SK-N-SH (cell line): ENCODE measurements around the gene LENG1. TPM values are rescaled to one million over a fixed set of nuclear protein-coding genes. Genes with fewer than 3 reads are reported as not detected.

Experiments used
- CTCF ChIA-PET: fragments of 300-600, 350-600 bp; formaldehyde crosslinking; extraction: SDS; loops from one replicate; lab custom pipeline; 2021; lab: Yijun Ruan, JAX
- POLR2A ChIA-PET: fragments of 350-600 bp; sonication (Branson Sonifier 250); formaldehyde crosslinking; extraction: SDS; loops from one replicate; lab custom pipeline; 2020; ENCODE audit warnings: antibody characterized with exemption, inconsistent platforms; lab: Yijun Ruan, JAX
- DNase-seq: peaks from one replicate; pipeline ENCODE4 v3.0.0; 2012
- H2AFZ ChIP-seq: fragments of 200-600 bp; sonication (generic); 2 replicates; pipeline ENCODE4 v1.8.1; 2016; ENCODE audit warnings: antibody characterized with exemption, mild to moderate bottlenecking, low read depth
- H3F3A ChIP-seq: fragments of 200-600 bp; sonication (generic); replicated peaks from 2 replicates; pipeline ENCODE3; 2016; ENCODE audit warnings: antibody characterized with exemption, mild to moderate bottlenecking; ENCODE audit not compliant: insufficient read depth
- H3K27ac ChIP-seq, 2 experiments: fragments of 200-500 bp in 1 of 2; fragments of 200-600 bp in 1 of 2; sonication (Bioruptor generic) in 1 of 2; sonication (generic), shearing (Covaris generic) in 1 of 2; 2 replicates each; pipeline versions ENCODE4 v1.5.1 to v1.6.1; 2014 to 2016; ENCODE audit warnings: low read depth in 2 of 2, inconsistent platforms in 1 of 2, low read length in 1 of 2, mild to moderate bottlenecking in 1 of 2, mixed read lengths in 1 of 2
- H3K27me3 ChIP-seq: fragments of 200-600 bp; sonication (generic), shearing (Covaris generic); 2 replicates; pipeline ENCODE4 v1.6.1; 2016; ENCODE audit warnings: mixed run types; ENCODE audit not compliant: insufficient read depth
- H3K36me3 ChIP-seq, 2 experiments: fragments of 200-500 bp in 1 of 2; fragments of 200-600 bp in 1 of 2; sonication (Bioruptor generic) in 1 of 2; sonication (generic) in 1 of 2; replicated peaks in 1 of 2; 2 replicates each; pipeline versions ENCODE3 to v1.5.1; 2014 to 2016; ENCODE audit warnings: low read length in 1 of 2, mild to moderate bottlenecking in 1 of 2; ENCODE audit not compliant: insufficient read depth in 2 of 2, control insufficient read depth in 1 of 2
- H3K4me1 ChIP-seq, 2 experiments: fragments of 200-500 bp in 1 of 2; fragments of 200-600 bp in 1 of 2; sonication (Bioruptor generic) in 1 of 2; sonication (generic), shearing (Covaris generic) in 1 of 2; 2 replicates each; pipeline versions ENCODE4 v1.5.1 to v1.6.1; 2014 to 2016; ENCODE audit warnings: low read depth in 1 of 2, low read length in 1 of 2, mixed run types in 1 of 2; ENCODE audit not compliant: insufficient read depth in 2 of 2, control insufficient read depth in 1 of 2
- H3K4me2 ChIP-seq: fragments of 200-600 bp; sonication (generic), shearing (Covaris generic); 2 replicates; pipeline ENCODE4 v1.6.1; 2017; ENCODE audit warnings: mixed run types
- H3K4me3 ChIP-seq, 2 experiments: fragments of 200-500 bp in 1 of 2; fragments of 200-600 bp in 1 of 2; sonication (Bioruptor generic) in 1 of 2; sonication (generic), shearing (Covaris generic) in 1 of 2; 2 replicates each; pipeline versions ENCODE4 v1.5.1 to v1.8.1; 2014 to 2016; ENCODE audit warnings: low read depth in 2 of 2, inconsistent platforms in 1 of 2, low read length in 1 of 2, mild to moderate bottlenecking in 1 of 2, mixed read lengths in 1 of 2, moderate library complexity in 1 of 2
- H3K79me2 ChIP-seq: fragments of 200-600 bp; sonication (generic); 2 replicates; pipeline ENCODE4 v1.8.1; 2017; ENCODE audit warnings: mild to moderate bottlenecking; ENCODE audit not compliant: insufficient read depth
- H3K9ac ChIP-seq: fragments of 200-600 bp; sonication (generic); 2 replicates; pipeline ENCODE4 v1.6.1; 2017; ENCODE audit warnings: mixed run types
- H3K9me2 ChIP-seq: fragments of 200-600 bp; sonication (generic); 2 replicates; pipeline ENCODE4 v1.6.1; 2017; ENCODE audit warnings: mixed run types
- H3K9me3 ChIP-seq: fragments of 200-600 bp; sonication (generic); 2 replicates; pipeline ENCODE4 v1.6.1; 2017; ENCODE audit warnings: mixed run types, mild to moderate bottlenecking, moderate library complexity
- H4K20me1 ChIP-seq: fragments of 200-600 bp; sonication (generic); 2 replicates; pipeline ENCODE4 v1.6.1; 2017; ENCODE audit warnings: mild to moderate bottlenecking, mixed run types; ENCODE audit not compliant: insufficient read depth
- CHD2 ChIP-seq: fragments of 150-350 bp; IDR thresholded peaks from 2 replicates; pipeline ENCODE4 v1.6.1; 2018; ENCODE audit warnings: low read length; ENCODE audit not compliant: partially characterized antibody
- EP300 ChIP-seq, 2 experiments: IDR thresholded peaks; 2 replicates each; pipeline versions ENCODE4 v1.4.0 to v1.6.1; 2012; ENCODE audit warnings: borderline replicate concordance in 1 of 2, low read depth in 1 of 2, low read length in 1 of 2
- FOSL2 ChIP-seq: IDR thresholded peaks from 2 replicates; pipeline ENCODE4 v1.4.0; 2012; ENCODE audit warnings: low read depth, mild to moderate bottlenecking, moderate library complexity, borderline replicate concordance
- FOXJ3 ChIP-seq: sonication (generic); formaldehyde crosslinking; IDR thresholded peaks from 2 replicates; pipeline ENCODE4 v1.5.1; 2020; ENCODE audit warnings: mild to moderate bottlenecking, missing genetic modification reagents
- GABPA ChIP-seq: IDR thresholded peaks from 2 replicates; pipeline ENCODE4 v1.4.0; 2012; ENCODE audit warnings: low read depth, mild to moderate bottlenecking
- GATA2 ChIP-seq: sonication (generic); formaldehyde crosslinking; IDR thresholded peaks from 2 replicates; pipeline ENCODE4 v1.5.0; 2020; ENCODE audit warnings: mild to moderate bottlenecking, missing genetic modification reagents
- MEF2A ChIP-seq: IDR thresholded peaks from 2 replicates; pipeline ENCODE4 v1.4.0; 2012; ENCODE audit warnings: low read depth, borderline replicate concordance
- NRF1 ChIP-seq: IDR thresholded peaks from 2 replicates; pipeline ENCODE4 v1.6.1; 2012; ENCODE audit warnings: low read depth, mild to moderate bottlenecking, low read length
- POLR2AphosphoS5 ChIP-seq: IDR thresholded peaks from 2 replicates; pipeline ENCODE4 v1.6.1; 2012; ENCODE audit warnings: low read depth, low read length
- RAD21 ChIP-seq: IDR thresholded peaks from 2 replicates; pipeline ENCODE4 v1.6.1; 2012; ENCODE audit warnings: mild to moderate bottlenecking, low read length
- RCOR1 ChIP-seq: fragments of 150-350 bp; IDR thresholded peaks from 2 replicates; pipeline ENCODE4 v1.6.1; 2017; ENCODE audit warnings: antibody characterized with exemption, low read length
- SIN3A ChIP-seq: IDR thresholded peaks from 2 replicates; pipeline ENCODE4 v1.6.1; 2012; ENCODE audit warnings: low read depth, mild to moderate bottlenecking, low read length, moderate library complexity, borderline replicate concordance
- SMC3 ChIP-seq: IDR thresholded peaks from 2 replicates; pipeline ENCODE4 v1.6.1; 2012; ENCODE audit warnings: low read depth, low read length, improper control_type of control experiment
- TAF1 ChIP-seq: IDR thresholded peaks from 2 replicates; pipeline ENCODE4 v1.6.1; 2012; ENCODE audit warnings: low read depth, mild to moderate bottlenecking, low read length, moderate library complexity, borderline replicate concordance
- TCF12 ChIP-seq: IDR thresholded peaks from 2 replicates; pipeline ENCODE4 v1.4.0; 2012
- TEAD4 ChIP-seq: IDR thresholded peaks from 2 replicates; pipeline ENCODE4 v1.4.0; 2012; ENCODE audit warnings: mild to moderate bottlenecking, borderline replicate concordance; ENCODE audit not compliant: insufficient read depth
- USF1 ChIP-seq: IDR thresholded peaks from 2 replicates; pipeline ENCODE4 v1.4.0; 2012; ENCODE audit warnings: low read depth, borderline replicate concordance
- YY1 ChIP-seq: IDR thresholded peaks from 2 replicates; pipeline ENCODE4 v1.4.0; 2012; ENCODE audit warnings: low read depth, mild to moderate bottlenecking
- WGBS: methylation state at CpG from one replicate; pipeline ENCODE4 v1.1.6; 2017; ENCODE audit warnings: low lambda C conversion rate; 5-methylcytosine and 5-hydroxymethylcytosine counted together
- polyA plus RNA-seq, 3 experiments: library from polyadenylated mRNA; depleted of rRNA; stranded (reverse); fragments of >200 nt; gene quantifications; 2 replicates each; pipeline ENCODE4 v1.2.3, GENCODE V29; 2012
- TF ChIP-seq, protein P1 (sequence below): IDR thresholded peaks from 2 replicates; pipeline ENCODE4 v1.4.0; 2012; ENCODE audit warnings: low read depth
- TF ChIP-seq, protein P2 (sequence below): IDR thresholded peaks from 2 replicates; pipeline ENCODE4 v1.6.1; 2012; ENCODE audit warnings: mild to moderate bottlenecking, low read depth, low read length, moderate library complexity
- TF ChIP-seq, protein P3 (sequence below): fragments of 150-350 bp; IDR thresholded peaks from 2 replicates; pipeline ENCODE4 v1.6.1; 2016; ENCODE audit warnings: mild to moderate bottlenecking, low read depth, low read length

LENG1 gene
- polyA plus RNA-seq, 1 of the 3 experiments (the other 2 are of a cell fraction), result 11.4 TPM

DNA sequence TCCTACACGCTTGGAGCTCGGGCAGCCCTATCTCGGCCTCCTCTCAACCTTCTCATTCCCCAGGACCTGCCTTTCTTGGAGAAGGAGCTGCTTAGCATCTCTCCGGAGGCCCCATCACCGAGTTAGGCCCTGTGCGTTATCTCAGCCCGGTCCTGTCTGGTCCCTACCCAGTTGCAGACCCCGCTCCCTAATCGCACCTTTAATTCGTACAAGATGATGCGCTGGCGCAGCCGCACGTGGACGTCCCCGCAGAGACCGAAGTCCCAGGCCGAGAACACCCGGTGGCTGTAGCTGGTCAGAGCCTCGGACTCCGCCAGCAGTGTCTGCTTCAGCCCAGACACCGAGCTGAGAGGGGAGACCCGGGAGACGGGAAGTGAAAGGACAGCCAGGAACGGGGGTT is 5.7 kb upstream of the LENG1 start (continued):
- TF ChIP-seq MEF2A (no peak), POLR2AphosphoS5 (no peak), NRF1 (no peak), FOSL2 (no peak), SIN3A (no peak), GATA2 (CRISPR knock-in tag) (no peak)
- TF ChIP-seq, protein P1, sequence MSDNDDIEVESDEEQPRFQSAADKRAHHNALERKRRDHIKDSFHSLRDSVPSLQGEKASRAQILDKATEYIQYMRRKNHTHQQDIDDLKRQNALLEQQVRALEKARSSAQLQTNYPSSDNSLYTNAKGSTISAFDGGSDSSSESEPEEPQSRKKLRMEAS, result no peak

GRCh38 chr19:54164369-54165068 is 5.0 kb upstream of the LENG1 start:
- ChIA-PET POLR2A (no interaction called here), CTCF (interaction anchor here (1.1 to 1.6 kb wide), 2 partner anchors 66 to 68 kb away, joined by 4 to 5 read pairs; no protein-coding TSS in a partner anchor)
- 93% methylated on average over 37 of the region's 37 CpGs for WGBS
- no peaks in the 10 kb centered on the region for H3K9me2 ChIP-seq
- no peak overlapping the region for H2AFZ ChIP-seq
- H3K4me2 ChIP-seq, result no peak overlapping the region
- no peak overlapping the region for H3K9ac ChIP-seq
- no peak overlapping the region for H3K4me3 ChIP-seq
- no peaks in the 10 kb centered on the region for H3K9me3 ChIP-seq
- peaks cover 9% of the 10 kb centered on the region; the same call in 1 of the 2 replicates for H3K79me2 ChIP-seq
- TF ChIP-seq NRF1 (no peak), CHD2 (no peak), SMC3 (no peak), YY1 (no peak), USF1 (no peak), TCF12 (no peak), GABPA (no peak), TAF1 (no peak), EP300 (IDR thresholded peaks at IDR 0.05; ENCODE audit: borderline replicate concordance in 1 of 2, low read depth in 1 of 2, low read length in 1 of 2) (no peak), FOSL2 (no peak), RAD21 (no peak), RCOR1 (no peak), TEAD4 (no peak), FOXJ3 (CRISPR knock-in tag) (no peak)
- TF ChIP-seq, protein P2, sequence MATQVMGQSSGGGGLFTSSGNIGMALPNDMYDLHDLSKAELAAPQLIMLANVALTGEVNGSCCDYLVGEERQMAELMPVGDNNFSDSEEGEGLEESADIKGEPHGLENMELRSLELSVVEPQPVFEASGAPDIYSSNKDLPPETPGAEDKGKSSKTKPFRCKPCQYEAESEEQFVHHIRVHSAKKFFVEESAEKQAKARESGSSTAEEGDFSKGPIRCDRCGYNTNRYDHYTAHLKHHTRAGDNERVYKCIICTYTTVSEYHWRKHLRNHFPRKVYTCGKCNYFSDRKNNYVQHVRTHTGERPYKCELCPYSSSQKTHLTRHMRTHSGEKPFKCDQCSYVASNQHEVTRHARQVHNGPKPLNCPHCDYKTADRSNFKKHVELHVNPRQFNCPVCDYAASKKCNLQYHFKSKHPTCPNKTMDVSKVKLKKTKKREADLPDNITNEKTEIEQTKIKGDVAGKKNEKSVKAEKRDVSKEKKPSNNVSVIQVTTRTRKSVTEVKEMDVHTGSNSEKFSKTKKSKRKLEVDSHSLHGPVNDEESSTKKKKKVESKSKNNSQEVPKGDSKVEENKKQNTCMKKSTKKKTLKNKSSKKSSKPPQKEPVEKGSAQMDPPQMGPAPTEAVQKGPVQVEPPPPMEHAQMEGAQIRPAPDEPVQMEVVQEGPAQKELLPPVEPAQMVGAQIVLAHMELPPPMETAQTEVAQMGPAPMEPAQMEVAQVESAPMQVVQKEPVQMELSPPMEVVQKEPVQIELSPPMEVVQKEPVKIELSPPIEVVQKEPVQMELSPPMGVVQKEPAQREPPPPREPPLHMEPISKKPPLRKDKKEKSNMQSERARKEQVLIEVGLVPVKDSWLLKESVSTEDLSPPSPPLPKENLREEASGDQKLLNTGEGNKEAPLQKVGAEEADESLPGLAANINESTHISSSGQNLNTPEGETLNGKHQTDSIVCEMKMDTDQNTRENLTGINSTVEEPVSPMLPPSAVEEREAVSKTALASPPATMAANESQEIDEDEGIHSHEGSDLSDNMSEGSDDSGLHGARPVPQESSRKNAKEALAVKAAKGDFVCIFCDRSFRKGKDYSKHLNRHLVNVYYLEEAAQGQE, result no peak
- TF ChIP-seq, protein P3, sequence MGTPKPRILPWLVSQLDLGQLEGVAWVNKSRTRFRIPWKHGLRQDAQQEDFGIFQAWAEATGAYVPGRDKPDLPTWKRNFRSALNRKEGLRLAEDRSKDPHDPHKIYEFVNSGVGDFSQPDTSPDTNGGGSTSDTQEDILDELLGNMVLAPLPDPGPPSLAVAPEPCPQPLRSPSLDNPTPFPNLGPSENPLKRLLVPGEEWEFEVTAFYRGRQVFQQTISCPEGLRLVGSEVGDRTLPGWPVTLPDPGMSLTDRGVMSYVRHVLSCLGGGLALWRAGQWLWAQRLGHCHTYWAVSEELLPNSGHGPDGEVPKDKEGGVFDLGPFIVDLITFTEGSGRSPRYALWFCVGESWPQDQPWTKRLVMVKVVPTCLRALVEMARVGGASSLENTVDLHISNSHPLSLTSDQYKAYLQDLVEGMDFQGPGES, result no peak
- TF ChIP-seq, protein P1, result no peak
- H3K27me3 ChIP-seq, result no peaks in the 10 kb centered on the region
- no peak overlapping the region for H3K27ac ChIP-seq
- peaks cover 0 to 11% of the 10 kb centered on the region in 2 experiments; a peak in 1 of 4 replicates for H3K4me1 ChIP-seq
- H4K20me1 ChIP-seq, result no peaks in the 10 kb centered on the region
- no peak for DNase-seq
- no peaks in the 10 kb centered on the region for H3F3A ChIP-seq
- no peaks in the 10 kb centered on the region for H3K36me3 ChIP-seq
